GM12878 (cell line): ENCODE measurements around the gene THSD4. TPM values are rescaled to one million over a fixed set of nuclear protein-coding genes. Genes with fewer than 3 reads are reported as not detected.

ENCODE experiments used
- BRCA1 ChIP-seq: IDR thresholded peaks from 2 replicates; pipeline ENCODE4 v1.6.1; 2011; ENCODE audit warnings: low read depth, low read length, improper control_type of control experiment
- CUX1 ChIP-seq: IDR thresholded peaks from 2 replicates; pipeline ENCODE4 v1.6.1; 2012; ENCODE audit warnings: improper control_type of control experiment, low read depth, low read length; ENCODE audit not compliant: insufficient replicate concordance
- KLF5 ChIP-seq: fragments of 450-650 bp; IDR thresholded peaks from 2 replicates; pipeline ENCODE4 v1.6.1; 2014; ENCODE audit warnings: mild to moderate bottlenecking; ENCODE audit not compliant: partially characterized antibody
- MTA3 ChIP-seq: IDR thresholded peaks from 2 replicates; pipeline ENCODE4 v1.6.1; 2012; ENCODE audit warnings: low read length, inconsistent platforms, borderline replicate concordance
- NRF1 ChIP-seq: conservative IDR thresholded peaks from 2 replicates; pipeline ENCODE4 v1.6.1; 2011; ENCODE audit warnings: mild to moderate bottlenecking, low read depth, low read length, improper control_type of control experiment
- RAD21 ChIP-seq: IDR thresholded peaks from 2 replicates; pipeline ENCODE4 v1.6.1; 2011; ENCODE audit warnings: mild to moderate bottlenecking, low read depth, low read length, moderate library complexity; ENCODE audit not compliant: insufficient read depth
- SP1 ChIP-seq: IDR thresholded peaks from one replicate; pipeline ENCODE4 v1.6.1; 2011; ENCODE audit warnings: low read depth, low read length
- SUPT20H ChIP-seq: IDR thresholded peaks from 2 replicates; pipeline ENCODE4 v1.6.1; 2011; ENCODE audit warnings: low read depth, mild to moderate bottlenecking, low read length, moderate library complexity, borderline replicate concordance; ENCODE audit not compliant: control insufficient read depth
- polyA plus RNA-seq, 11 experiments: library from polyadenylated mRNA; depleted of rRNA in 4 of 11; unstranded in 6 of 11; stranded (reverse) in 5 of 11; fragments of >200 nt; fragmentation: Nextera tagmentation in 4 of 11; fragmentation: Illumina TruSeq in 1 of 11; extraction: Ambion mirVana in 4 of 11; extraction: Trizol in 1 of 11; gene quantifications; 1 replicate in 1 of 11; 2 replicates in 10 of 11; pipeline versions ENCODE4 v1.2.1 to v1.2.3, GENCODE V29; 2011 to 2016; ENCODE audit warnings: inconsistent platforms in 2 of 11, missing spikeins in 2 of 11, low read depth in 1 of 11
- total RNA-seq, 4 experiments: library from RNA; depleted of rRNA in 3 of 4; stranded (reverse); fragments of >200 nt in 3 of 4; fragmentation: Illumina TruSeq in 1 of 4; extraction: Trizol in 1 of 4; gene quantifications; 2 replicates each; pipeline versions ENCODE4 v1.2.1 to v1.2.3, GENCODE V29; 2013 to 2021

The THSD4 gene
- total and polyA plus RNA-seq, 10 of the 15 experiments (the other 5 are each of a cell fraction or from before 2014, with no cell fraction given) = 0.04 to 0.13 (median 0.05) TPM; not detected in 7

GRCh38 chr15:71627604-71628003 is 512.3 kb downstream of the THSD4 start (continued):
- TF ChIP-seq CUX1 (no peak), KLF5 (no peak), BRCA1 (no peak), NRF1 (no peak), SUPT20H (no peak), MTA3 (no peak), RAD21 (no peak), SP1 (no peak)
